ENCODE measurements around the gene KRT86. TPM values are rescaled to one million over a fixed set of nuclear protein-coding genes. Genes with fewer than 3 reads are reported as not detected.

Gene KRT86
- total RNA-seq, 4 donors from 2014 or later, result not detected

DNA sequence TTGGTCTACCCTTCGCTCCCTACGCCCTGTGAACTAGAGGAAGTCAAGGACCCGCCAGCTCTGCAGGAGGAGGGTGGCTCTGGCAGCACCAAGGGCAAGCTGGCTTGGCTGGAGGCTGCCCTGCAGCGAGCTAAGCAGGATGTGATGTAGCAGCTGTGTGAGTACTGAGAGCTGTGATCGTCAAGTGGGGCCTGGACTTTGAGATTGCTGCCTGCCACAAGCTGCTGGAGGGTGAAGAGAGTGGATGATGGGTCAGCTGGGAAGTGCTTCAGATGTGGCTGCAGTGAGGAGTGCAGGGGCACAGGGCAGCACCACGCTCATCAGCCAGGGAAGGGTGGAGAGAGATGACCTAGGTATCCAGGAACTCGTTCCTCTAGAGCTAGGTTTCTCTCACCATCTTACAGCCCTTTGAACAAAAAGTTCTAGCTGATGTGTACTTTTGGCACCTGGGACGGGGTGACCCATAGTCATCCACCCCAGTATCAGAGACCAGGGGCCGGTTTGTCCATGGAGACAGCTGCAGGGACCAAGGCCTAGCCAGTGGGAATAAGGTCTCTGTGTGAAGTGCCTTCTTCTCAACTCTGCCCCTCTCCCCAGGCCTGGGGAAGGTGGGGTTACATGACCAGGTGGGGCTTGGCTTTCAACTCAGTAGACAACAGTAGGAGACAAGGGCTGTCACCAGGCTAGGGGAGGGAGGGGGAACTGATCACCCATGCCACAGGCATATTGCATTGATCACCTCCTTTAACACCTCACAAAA lies 3.2 kb downstream of the KRT86 start:
- Histone ChIP-seq H3K4me3 (no peak overlapping the region), H3K36me3 (no peaks in the 10 kb centered on the region), H3K9me3 (no peaks in the 10 kb centered on the region), H3K27ac (no peak overlapping the region), H3K27me3 (no peaks in the 10 kb centered on the region), H3K4me1 (peaks cover 0 to 16% (median 0%) of the 10 kb centered on the region in 4 donors)
- no peak for TF ChIP-seq POLR2A (IDR thresholded peaks at IDR 0.05)
- TF ChIP-seq, protein P1, sequence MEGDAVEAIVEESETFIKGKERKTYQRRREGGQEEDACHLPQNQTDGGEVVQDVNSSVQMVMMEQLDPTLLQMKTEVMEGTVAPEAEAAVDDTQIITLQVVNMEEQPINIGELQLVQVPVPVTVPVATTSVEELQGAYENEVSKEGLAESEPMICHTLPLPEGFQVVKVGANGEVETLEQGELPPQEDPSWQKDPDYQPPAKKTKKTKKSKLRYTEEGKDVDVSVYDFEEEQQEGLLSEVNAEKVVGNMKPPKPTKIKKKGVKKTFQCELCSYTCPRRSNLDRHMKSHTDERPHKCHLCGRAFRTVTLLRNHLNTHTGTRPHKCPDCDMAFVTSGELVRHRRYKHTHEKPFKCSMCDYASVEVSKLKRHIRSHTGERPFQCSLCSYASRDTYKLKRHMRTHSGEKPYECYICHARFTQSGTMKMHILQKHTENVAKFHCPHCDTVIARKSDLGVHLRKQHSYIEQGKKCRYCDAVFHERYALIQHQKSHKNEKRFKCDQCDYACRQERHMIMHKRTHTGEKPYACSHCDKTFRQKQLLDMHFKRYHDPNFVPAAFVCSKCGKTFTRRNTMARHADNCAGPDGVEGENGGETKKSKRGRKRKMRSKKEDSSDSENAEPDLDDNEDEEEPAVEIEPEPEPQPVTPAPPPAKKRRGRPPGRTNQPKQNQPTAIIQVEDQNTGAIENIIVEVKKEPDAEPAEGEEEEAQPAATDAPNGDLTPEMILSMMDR (IDR thresholded peaks at IDR 0.05), result no peak
- DNase-seq, result peak in 1 of 3 donors; percentile 34

DNA sequence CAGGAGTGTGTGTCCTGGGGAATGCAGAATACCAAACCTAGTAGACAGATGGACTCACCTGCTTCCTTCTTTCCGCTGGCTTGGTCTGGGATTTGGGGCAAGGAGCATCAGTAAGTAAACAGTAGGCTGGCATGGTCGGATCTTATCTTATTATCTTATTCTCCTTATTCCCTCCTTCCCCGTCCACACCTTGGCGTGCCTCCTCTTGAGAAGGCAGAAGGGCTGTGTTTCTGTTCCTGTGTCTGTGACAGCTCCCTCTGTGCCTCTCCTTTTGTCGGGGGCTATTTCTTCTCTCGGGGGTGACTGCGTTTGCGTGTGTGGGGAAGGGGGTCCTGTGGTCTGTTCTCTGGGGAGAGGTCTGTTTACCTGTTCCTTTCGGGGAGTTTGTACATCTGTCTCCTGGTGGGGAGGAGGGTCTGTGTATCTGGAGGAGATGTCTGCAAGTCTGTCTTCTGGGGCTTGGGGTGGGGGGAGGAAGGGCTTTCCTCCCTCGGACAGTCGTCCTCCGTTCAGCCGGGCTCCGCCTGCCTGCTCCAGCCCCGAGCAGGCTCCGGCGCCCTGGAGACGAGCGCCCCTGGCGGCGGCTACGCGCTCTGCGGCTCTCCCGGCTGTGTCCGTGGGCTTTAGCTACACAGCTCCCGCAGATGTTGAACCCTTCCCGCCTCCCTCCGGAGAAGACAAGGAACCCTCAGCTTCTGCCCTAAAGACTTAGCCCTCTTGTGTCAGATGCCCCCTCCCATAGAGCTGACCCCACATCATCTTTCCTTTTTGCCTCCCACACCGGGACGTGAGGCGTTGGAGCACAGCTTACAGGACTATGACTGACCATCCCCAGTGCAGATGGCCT lies 4.4 kb downstream of the KRT86 start:
- TF ChIP-seq, protein P1 (IDR thresholded peaks at IDR 0.05), result peak; percentile 66 to 92 (median 87)
- no peak for TF ChIP-seq POLR2A (IDR thresholded peaks at IDR 0.05)
- Histone ChIP-seq H3K4me3 (peak overlapping the region in 1 of 4 donors; percentile 23), H3K9me3 (no peaks in the 10 kb centered on the region), H3K27me3 (no peaks in the 10 kb centered on the region), H3K36me3 (no peaks in the 10 kb centered on the region), H3K27ac (peak overlapping the region in 1 of 4 donors; percentile 68), H3K4me1 (peaks cover 0 to 16% (median 0%) of the 10 kb centered on the region in 4 donors)
- DNase-seq, result peak; percentile 34 to 85 (median 80)

DNA sequence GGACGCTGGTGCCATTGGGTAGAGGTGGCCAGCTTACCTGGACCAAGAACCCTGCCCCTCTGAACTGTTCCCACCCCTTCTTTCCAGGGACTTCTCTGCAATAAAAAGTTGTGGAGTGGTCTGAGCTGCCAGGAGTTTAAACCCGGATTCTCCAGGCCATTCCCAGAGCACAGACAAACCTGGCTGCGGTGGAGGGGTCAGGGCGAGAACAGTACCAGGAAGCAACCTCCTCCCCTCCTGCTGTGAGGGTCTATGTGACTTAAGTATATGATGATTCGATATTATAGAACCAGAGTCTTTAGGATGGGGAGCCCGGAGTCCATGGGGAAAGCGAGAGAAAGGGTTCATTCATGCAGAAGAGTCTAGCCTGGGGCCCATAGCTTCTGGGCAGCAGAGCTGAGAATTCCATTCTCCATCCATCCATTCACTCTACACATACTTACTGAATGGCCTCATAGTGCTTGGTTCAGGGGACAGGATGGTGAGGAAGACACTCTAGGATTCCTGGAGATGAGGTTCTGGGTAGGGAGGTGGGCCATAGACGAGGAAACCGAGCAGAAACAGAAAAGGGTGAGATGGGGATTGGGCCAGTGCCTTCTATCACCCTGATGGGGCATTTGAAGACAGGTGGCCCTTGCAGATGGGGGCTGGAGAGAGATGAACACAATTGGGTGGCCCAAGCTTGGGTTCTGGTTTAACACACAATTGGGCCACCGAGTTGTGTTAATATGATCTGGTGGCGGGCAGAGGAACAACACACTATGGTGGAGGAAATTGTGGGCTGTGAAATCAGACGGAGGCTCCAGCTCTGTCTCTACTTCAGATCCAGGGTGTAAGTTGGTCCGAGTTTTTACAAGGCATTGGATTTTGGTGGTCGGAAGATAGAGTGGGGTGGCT lies 5.2 kb downstream of the KRT86 start:
- Histone ChIP-seq H3K4me3 (no peak overlapping the region), H3K27ac (peak overlapping the region in 1 of 4 donors; percentile 68)
- TF ChIP-seq, protein P1 (IDR thresholded peaks at IDR 0.05), result no peak
- no peak for TF ChIP-seq POLR2A (IDR thresholded peaks at IDR 0.05)

DNA sequence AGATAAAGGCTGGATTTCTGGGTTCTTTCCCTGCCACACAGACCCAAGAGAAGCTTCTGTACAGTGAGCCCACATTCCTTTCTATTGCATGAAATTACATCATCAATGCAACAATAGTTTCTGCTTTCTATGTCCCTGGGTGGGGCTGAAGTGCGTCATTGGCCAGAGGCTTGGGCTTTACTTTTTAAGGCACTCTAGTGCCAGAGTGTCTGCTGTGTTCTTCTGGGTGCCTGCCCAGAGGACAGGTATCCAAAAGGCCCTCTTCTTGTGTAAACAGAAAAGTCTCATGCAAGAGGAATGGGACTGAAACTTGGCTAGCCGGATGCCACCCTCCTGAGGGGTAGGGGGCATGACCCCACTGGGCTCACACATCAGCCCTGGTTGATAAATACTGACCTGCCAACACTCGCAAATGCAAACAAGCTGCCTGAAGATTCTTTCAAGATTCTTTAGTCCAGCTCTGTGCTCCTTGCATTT lies 5.9 kb downstream of the KRT86 start:
- peak overlapping the region in 1 of 4 donors; percentile 68 for H3K27ac ChIP-seq
- H3K36me3 ChIP-seq, result no peaks in the 10 kb centered on the region
- H3K4me1 ChIP-seq, result peaks cover 0 to 16% (median 0%) of the 10 kb centered on the region in 4 donors
- H3K4me3 ChIP-seq, result no peak overlapping the region
- DNase-seq, result no peak
- H3K9me3 ChIP-seq, result no peaks in the 10 kb centered on the region
- TF ChIP-seq POLR2A (IDR thresholded peaks at IDR 0.05), result no peak
- TF ChIP-seq, protein P1 (IDR thresholded peaks at IDR 0.05), result no peak
- no peaks in the 10 kb centered on the region for H3K27me3 ChIP-seq

More for the DNA sequence above, 5.2 kb downstream of the KRT86 start:
- Histone ChIP-seq H3K27me3 (no peaks in the 10 kb centered on the region), H3K9me3 (no peaks in the 10 kb centered on the region), H3K4me1 (peaks cover 0 to 16% (median 0%) of the 10 kb centered on the region in 4 donors), H3K36me3 (no peaks in the 10 kb centered on the region)
- DNase-seq, result peak in 1 of 3 donors; percentile 34

Data from Peyer's patch (tissue), 4 donors.